CD4-positive, alpha-beta T cell treated with Interleukin-12 subunit alpha and Interleukin-12 subunit beta, for 1 hour (primary cell): ENCODE measurements around the gene CLN3.
"Not testable (repeated sequence)": the region's sequence is repeated elsewhere in the genome, so short reads cannot be mapped to it uniquely, and the experiment has no call there.

Experiments
- DNase-seq: peaks from one replicate; pipeline ENCODE4 v3.0.0-alpha.2; 2020

The CLN3 gene

DNA sequence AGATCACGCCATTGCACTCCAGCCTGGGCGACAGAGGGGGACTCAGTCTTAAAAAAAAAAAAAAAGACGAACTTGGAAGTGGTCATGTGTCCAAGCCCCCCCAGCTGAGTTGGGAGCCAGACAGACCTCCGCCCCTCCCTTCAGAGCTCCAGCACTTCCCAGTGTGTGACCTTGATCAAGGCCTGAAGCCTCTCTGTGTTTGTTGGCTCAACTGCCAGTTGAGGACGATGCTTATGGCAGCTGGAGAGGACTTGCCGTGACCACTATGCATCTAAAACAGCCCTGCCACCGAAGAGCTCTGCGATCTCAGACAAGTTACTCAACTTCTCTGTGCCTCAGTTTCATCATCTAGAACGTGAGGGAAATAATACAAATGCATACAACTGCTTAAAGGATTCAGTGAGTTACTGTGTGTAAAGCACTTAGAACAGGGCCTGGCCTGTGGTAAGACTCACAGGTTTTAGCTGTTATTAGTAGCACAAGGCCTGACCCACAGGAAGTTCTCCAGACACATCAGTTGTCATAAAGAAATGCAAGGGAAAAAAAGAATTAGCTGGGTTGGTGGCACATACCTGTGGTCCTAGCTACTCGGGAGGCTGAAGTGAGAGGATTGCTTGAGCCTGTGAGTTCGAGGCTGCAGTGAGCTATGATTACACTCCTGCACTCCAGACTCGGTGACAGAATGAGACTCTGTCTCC lies 21.8 kb upstream of the CLN3 start:
- no peak for DNase-seq

DNA sequence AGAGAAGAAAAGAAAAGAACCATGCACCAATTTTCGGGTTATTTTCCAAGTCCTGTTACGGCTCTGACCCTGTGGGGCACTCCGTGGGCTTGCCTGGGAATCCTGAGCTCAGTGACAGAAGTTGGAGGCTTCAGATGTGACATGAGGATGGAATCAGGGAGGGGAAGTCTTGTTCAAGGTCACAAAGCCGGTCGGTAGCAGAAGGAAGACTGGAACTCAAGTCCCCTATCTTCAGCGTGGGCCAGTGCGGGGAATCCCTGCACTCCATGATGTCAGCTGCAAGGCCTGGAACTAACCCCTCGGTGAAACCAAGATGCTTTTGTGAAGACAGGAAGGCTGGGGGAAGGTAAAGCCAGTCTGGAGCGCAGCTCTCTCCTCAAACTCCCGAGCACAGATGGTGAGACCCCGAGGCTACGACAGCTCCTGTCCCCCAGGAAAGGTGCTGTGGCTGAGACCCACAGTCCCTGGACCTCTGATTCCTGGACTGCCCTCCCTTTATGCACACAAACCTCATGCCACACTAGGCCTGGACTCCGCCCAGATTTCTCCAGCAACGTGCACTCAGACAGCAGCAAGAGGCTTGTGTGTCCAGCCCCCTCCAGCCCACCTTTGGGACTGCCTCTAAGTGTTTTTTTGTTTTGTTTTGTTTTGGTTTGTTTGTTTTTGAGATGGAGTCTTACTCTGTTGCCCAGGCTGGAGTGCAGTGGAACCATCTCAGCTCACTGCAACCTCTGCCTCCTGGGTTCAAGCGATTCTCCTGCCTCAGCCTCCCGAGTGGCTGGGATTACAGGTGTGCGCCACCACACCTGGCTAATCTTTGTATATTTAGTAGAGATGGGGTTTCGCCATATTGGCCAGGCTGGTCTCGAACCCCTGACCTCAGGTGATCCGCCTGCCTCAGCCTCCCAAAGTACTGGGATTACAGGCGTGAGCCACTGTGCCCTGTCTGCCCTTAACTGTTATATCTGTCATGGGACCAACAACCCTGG lies 20.2 kb upstream of the CLN3 start:
- no peak for DNase-seq

- no peak for DNase-seq
These were observed 19.2 kb upstream of the CLN3 start for GRCh38 chr16:28511031-28511430.

- no peak for DNase-seq
These were observed 13.7 kb upstream of the CLN3 start for GRCh38 chr16:28505489-28506137.

DNA sequence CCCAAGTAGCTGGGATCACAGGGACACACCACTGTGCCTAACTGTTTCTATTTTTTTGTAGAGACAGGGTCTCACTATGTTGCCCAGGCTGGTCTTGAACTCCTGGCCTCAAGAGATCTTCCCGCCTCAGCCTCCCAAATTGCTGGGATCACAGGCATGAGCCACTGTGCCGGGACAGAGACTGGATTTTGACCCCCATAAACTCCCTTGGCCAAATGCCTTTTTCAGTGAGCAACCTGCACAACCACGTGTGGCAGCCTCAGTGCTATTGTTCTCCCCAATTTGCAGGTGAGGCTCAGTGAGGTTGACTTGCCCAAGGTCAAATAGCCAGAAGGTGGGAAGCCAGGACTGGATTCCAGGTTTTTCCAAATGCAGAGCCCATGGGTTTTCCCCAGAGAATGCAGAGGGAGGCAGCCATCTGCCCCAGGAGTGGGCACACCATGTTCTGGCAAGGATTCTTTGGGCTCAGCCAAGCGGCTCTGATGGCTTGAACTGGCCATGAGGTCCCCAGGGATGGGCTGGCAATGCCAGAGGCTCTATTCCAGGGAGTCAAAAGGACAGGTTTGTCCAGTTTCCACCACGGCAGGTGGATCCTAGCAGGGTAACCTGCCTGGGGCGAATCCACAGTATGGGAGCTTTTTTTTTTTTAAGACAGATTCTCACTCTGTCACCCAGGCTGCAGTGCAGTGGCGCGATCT lies 13.0 kb upstream of the CLN3 start:
- no peak for DNase-seq

- no peak for DNase-seq
These were observed 11.8 kb upstream of the CLN3 start for GRCh38 chr16:28503470-28504259.

DNA sequence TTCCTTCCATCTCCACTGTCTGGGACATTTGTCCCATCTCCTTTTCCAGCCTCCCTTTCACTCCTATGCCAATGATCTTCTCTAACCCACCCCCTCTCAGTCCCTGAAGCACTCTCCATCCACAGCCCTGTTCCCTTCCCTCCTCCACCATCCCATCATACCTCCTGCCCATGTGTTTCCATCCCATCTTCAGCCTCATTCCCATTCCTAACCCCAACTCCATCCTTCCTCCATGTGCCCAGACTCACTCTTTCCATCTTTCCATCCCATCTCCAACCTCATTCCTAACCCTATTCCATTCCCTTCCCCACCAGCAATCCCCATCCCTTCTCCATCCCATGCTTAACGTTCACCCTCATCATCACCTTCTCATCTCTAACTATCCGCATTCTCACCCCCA lies 10.4 kb upstream of the CLN3 start:
- no peak for DNase-seq

- no peak for DNase-seq
These were observed 9.7 kb upstream of the CLN3 start for GRCh38 chr16:28501258-28502232.

- not testable (repeated sequence) for DNase-seq
These were observed 8.8 kb upstream of the CLN3 start for GRCh38 chr16:28500476-28501180.

- no peak for DNase-seq
These were observed 8.0 kb upstream of the CLN3 start for GRCh38 chr16:28499854-28500253.

DNA sequence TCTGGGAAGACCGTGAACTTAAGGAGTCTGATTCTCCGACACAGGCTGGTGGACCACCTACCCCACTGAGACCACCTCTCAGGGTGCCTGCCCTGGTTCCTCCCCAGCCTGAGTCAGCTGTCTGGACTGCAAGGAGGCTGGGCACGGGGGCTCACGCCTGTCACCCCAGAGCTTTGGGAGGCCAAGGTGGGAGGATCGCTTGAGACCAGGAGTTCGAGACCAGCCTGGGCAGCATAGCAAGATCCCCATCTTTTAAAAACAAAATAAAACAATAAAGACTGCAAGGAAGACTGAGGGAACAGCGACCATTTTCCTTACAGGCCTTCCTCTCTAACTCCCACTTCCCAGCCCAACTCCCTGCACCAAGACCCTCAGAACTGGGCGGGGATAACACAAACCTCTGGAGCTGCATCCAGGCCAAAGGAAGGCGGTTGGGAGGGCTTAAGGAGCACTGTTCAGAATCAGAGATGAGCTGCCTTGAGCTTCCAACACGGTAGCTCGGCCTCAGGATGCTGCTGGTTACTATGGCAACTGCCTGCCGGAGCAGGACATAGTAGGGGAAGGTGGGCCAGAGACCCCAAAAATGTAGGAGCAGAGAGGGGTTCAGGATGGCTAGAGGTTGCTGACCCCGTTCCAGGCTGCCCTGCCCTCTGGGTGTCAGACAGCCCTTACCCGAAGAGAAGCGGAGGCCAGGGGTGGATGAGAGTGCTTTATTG lies 7.0 kb upstream of the CLN3 start:
- DNase-seq = no peak

DNA sequence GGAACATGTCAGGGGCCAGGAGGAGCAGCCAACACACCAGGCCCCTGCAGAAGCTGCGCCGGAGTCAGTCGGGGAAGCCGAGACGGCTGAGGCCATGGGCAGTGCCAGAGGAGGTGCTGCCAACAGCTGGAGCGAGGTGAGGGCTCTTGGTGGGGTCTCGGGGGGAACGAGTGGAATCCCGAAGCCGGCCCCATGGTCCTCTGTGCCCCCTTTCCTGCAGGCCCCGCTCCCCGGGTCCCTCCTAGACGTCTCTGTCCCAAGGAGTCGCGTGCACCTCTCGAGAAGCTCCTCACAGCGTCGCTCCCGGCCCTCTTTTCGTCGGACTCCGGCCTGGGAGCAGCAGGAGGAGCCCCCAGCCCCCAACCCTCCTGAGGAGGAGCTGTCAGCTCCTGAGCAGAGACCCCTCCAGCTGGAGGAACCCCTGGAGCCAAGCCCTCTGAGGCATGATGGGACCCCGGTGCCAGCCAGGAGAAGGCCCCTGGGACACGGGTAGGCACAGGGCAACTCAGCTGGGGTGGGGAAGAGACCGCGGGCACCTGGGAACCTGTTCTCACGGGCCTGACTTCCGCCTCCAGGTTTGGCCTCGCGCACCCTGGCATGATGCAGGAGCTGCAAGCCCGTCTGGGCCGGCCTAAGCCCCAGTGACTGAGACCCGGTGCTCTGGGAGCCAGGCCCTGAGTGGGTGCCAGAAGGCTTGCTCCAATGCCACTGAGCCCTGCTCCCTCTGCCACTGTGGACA lies 6.2 kb upstream of the CLN3 start:
- DNase-seq = no peak

GRCh38 chr16:28497386-28497785 lies 5.5 kb upstream of the CLN3 start:
- no peak for DNase-seq

- DNase-seq = no peak
These were observed 5.0 kb upstream of the CLN3 start for GRCh38 chr16:28496844-28497243.

GRCh38 chr16:28495795-28496749 lies 4.2 kb upstream of the CLN3 start:
- DNase-seq = no peak

- DNase-seq = no peak
These were observed 3.4 kb upstream of the CLN3 start for GRCh38 chr16:28495098-28495793.
